ENCODE measurements around the gene PTK6. TPM values are rescaled to one million over a fixed set of nuclear protein-coding genes. Genes with fewer than 3 reads are reported as not detected.

The PTK6 gene
- total RNA-seq, 2 donors from 2014 or later, result 0.97 to 1.2 TPM

Other genes with a start within 250 kb of the PTK6 start
- under 1 TPM; 0.50 to 0.58 TPM for gene COL20A1, start 244.2 kb downstream of the PTK6 start, total RNA-seq
- gene CHRNA4, start 176.0 kb downstream of the PTK6 start, total RNA-seq, result not detected
- under 1 TPM; 0.44 to 0.65 TPM for gene KCNQ2, start 64.7 kb downstream of the PTK6 start, total RNA-seq
- gene EEF1A2, start 38.3 kb downstream of the PTK6 start, total RNA-seq, result 1 to 10 TPM in 1 of 2 donors, under 1 TPM in 1; 0.94 to 8.3 TPM
- gene PPDPF, start 16.6 kb downstream of the PTK6 start, total RNA-seq, result 100 to 1,000 TPM in 1 of 2 donors, 10 to 100 TPM in 1; 91.0 to 130 TPM
- not detected for gene SRMS, start 10.4 kb upstream of the PTK6 start, total RNA-seq
- under 1 TPM; 0.67 to 0.74 TPM for gene FNDC11, start 16.8 kb upstream of the PTK6 start, total RNA-seq
- 10 to 100 TPM in 1 of 2 donors, 1 to 10 TPM in 1; 8.8 to 31.2 TPM for gene HELZ2, start 36.9 kb upstream of the PTK6 start, total RNA-seq
- 10 to 100 TPM; 17.5 to 22.8 TPM for gene GMEB2, start 89.7 kb upstream of the PTK6 start, total RNA-seq
- gene STMN3, start 116.0 kb upstream of the PTK6 start, total RNA-seq, result 10 to 100 TPM; 14.4 to 21.8 TPM
- gene RTEL1, start 120.9 kb upstream of the PTK6 start, total RNA-seq, result 10 to 100 TPM; 26.8 to 34.6 TPM
- gene TNFRSF6B, start 159.3 kb upstream of the PTK6 start, total RNA-seq, result 1 to 10 TPM; 1.0 to 1.2 TPM
- gene ARFRP1, start 170.6 kb upstream of the PTK6 start, total RNA-seq, result 10 to 100 TPM; 55.1 to 70.9 TPM
- 10 to 100 TPM; 24.3 to 28.0 TPM for gene ZGPAT, start 170.7 kb upstream of the PTK6 start, total RNA-seq
- gene LIME1, start 199.3 kb upstream of the PTK6 start, total RNA-seq, result 10 to 100 TPM; 13.4 to 21.1 TPM
- gene SLC2A4RG, start 202.4 kb upstream of the PTK6 start, total RNA-seq, result 10 to 100 TPM; 43.5 to 47.0 TPM